HG03066 (cell line): ENCODE measurements around the gene PSENEN.

ENCODE experiments used
- ATAC-seq: cut with Tn5 transposase; IDR thresholded peaks from one replicate; pipeline ENCODE4 v1.9.1; 2021; ENCODE audit warnings: low read depth; ENCODE audit not compliant: unreplicated experiment

Gene PSENEN

GRCh38 chr19:35750167-35750566, 4.7 kb downstream of the PSENEN start:
- ATAC-seq: no peak

- no peak for ATAC-seq
These were observed 6.6 kb downstream of the PSENEN start for GRCh38 chr19:35751839-35752745.

GRCh38 chr19:35752746-35753350, 7.4 kb downstream of the PSENEN start:
- ATAC-seq: no peak

- no peak for ATAC-seq
These were observed 8.4 kb downstream of the PSENEN start for GRCh38 chr19:35753634-35754369.

GRCh38 chr19:35754370-35755130, 9.1 kb downstream of the PSENEN start:
- ATAC-seq: no peak

GRCh38 chr19:35755131-35755549, 9.7 kb downstream of the PSENEN start:
- no peak for ATAC-seq

- no peak for ATAC-seq
These were observed 10.3 kb downstream of the PSENEN start for GRCh38 chr19:35755550-35756376.

- ATAC-seq: no peak
These were observed 11.2 kb downstream of the PSENEN start, which contains the start of gene HSPB6 for GRCh38 chr19:35756377-35757230. Gene HSPB6 (minus strand): TSS chr19:35757029. CDS start chr19:35757008, 21 bp downstream.

GRCh38 chr19:35757231-35757748, 11.8 kb downstream of the PSENEN start:
- no peak for ATAC-seq

GRCh38 chr19:35757749-35758608, 12.5 kb downstream of the PSENEN start, which contains the start of gene PROSER3:
Gene PROSER3 (plus strand): TSS chr19:35758176. CDS start chr19:35758216, 40 bp downstream.
- peak; percentile 95 for ATAC-seq

GRCh38 chr19:35759697-35760096, 14.2 kb downstream of the PSENEN start:
- ATAC-seq: no peak

GRCh38 chr19:35760711-35761349, 15.4 kb downstream of the PSENEN start:
- no peak for ATAC-seq

- ATAC-seq: no peak
These were observed 19.2 kb downstream of the PSENEN start for GRCh38 chr19:35764432-35765315.

GRCh38 chr19:35766571-35767104, 21.2 kb downstream of the PSENEN start:
- no peak for ATAC-seq

GRCh38 chr19:35767288-35768081, 22.0 kb downstream of the PSENEN start:
- ATAC-seq: no peak
